HEK293 (cell line): ENCODE measurements around the gene CRABP2.
A peak's percentile ranks its signal among the peaks of the same experiment; 100 is the strongest.

ENCODE experiments used
- CTCF ChIA-PET: fragments of 350-600 bp; formaldehyde crosslinking; extraction: SDS; loops from one replicate; lab custom pipeline; 2021; ENCODE audit warnings: antibody characterized with exemption; lab: Yijun Ruan, JAX
- POLR2A ChIA-PET: fragments of 300-600 bp; formaldehyde crosslinking; extraction: SDS; loops from one replicate; lab custom pipeline; 2020; ENCODE audit warnings: antibody characterized with exemption, inconsistent platforms; lab: Yijun Ruan, JAX
- H3K27ac ChIP-seq: fragments of 200-500 bp; sonication (Bioruptor generic); 2 replicates; pipeline ENCODE4 v1.5.1; 2014; ENCODE audit warnings: low read depth, low read length, control low read depth, inconsistent platforms; ENCODE audit errors: extremely low read depth
- H3K36me3 ChIP-seq, 2 experiments: fragments of 200-500 bp in 1 of 2; sonication (Bioruptor generic) in 1 of 2; 1 replicate in 1 of 2; 2 replicates in 1 of 2; pipeline ENCODE4 v1.5.1; 2014 to 2017; ENCODE audit warnings: inconsistent platforms in 2 of 2, low read length in 2 of 2; ENCODE audit not compliant: control insufficient read depth in 2 of 2, insufficient read depth in 1 of 2
- H3K4me1 ChIP-seq: fragments of 200-500 bp; sonication (Bioruptor generic); 2 replicates; pipeline ENCODE4 v1.5.1; 2014; ENCODE audit warnings: mild to moderate bottlenecking, low read length, inconsistent platforms; ENCODE audit not compliant: control insufficient read depth, insufficient read depth
- H3K4me3 ChIP-seq: 2 replicates; pipeline ENCODE4 v1.5.1; 2011; ENCODE audit warnings: low read depth, mild to moderate bottlenecking, control low read depth, low read length, moderate library complexity
- H3K9me3 ChIP-seq: fragments of 200-500 bp; sonication (Bioruptor generic); 2 replicates; pipeline ENCODE4 v1.5.1; 2014; ENCODE audit warnings: low read depth, low read length, inconsistent platforms; ENCODE audit not compliant: control insufficient read depth, insufficient read depth
- GLIS2 ChIP-seq: fragments of 450-650 bp; formaldehyde crosslinking; IDR thresholded peaks from 2 replicates; pipeline ENCODE4 v1.5.1; 2016; ENCODE audit warnings: missing biosample characterization, missing genetic modification characterization
- PRDM1 ChIP-seq: fragments of 450-650 bp; formaldehyde crosslinking; IDR thresholded peaks from 2 replicates; pipeline ENCODE4; 2016; ENCODE audit warnings: missing biosample characterization, missing genetic modification characterization
- WT1 ChIP-seq: fragments of 450-650 bp; formaldehyde crosslinking; IDR thresholded peaks from 2 replicates; pipeline ENCODE4 v1.5.1; 2016; ENCODE audit warnings: missing biosample characterization, missing genetic modification characterization
- ZNF132 ChIP-seq: fragments of 450-650 bp; formaldehyde crosslinking; IDR thresholded peaks from 2 replicates; pipeline ENCODE4 v1.5.1; 2017; ENCODE audit warnings: missing biosample characterization, missing genetic modification characterization, borderline replicate concordance
- ZNF133 ChIP-seq: fragments of 450-650 bp; formaldehyde crosslinking; IDR thresholded peaks from 2 replicates; pipeline ENCODE4 v1.5.1; 2016; ENCODE audit warnings: missing biosample characterization, missing genetic modification characterization
- ZNF202 ChIP-seq: fragments of 450-650 bp; formaldehyde crosslinking; IDR thresholded peaks from 2 replicates; pipeline ENCODE4 v1.5.1; 2016; ENCODE audit warnings: missing biosample characterization, missing genetic modification characterization, borderline replicate concordance
- ZNF266 ChIP-seq: fragments of 450-650 bp; formaldehyde crosslinking; IDR thresholded peaks from 2 replicates; pipeline ENCODE4 v1.5.1; 2016; ENCODE audit warnings: missing biosample characterization, missing genetic modification characterization, low read depth
- ZNF324 ChIP-seq: fragments of 450-650 bp; formaldehyde crosslinking; IDR thresholded peaks from 2 replicates; pipeline ENCODE4 v1.5.1; 2016; ENCODE audit warnings: missing biosample characterization, missing genetic modification characterization
- ZNF423 ChIP-seq: fragments of 450-650 bp; formaldehyde crosslinking; IDR thresholded peaks from 2 replicates; pipeline ENCODE4 v1.5.1; 2016; ENCODE audit warnings: missing biosample characterization, missing genetic modification characterization
- ZNF433 ChIP-seq: fragments of 450-650 bp; formaldehyde crosslinking; IDR thresholded peaks from 2 replicates; pipeline ENCODE4 v1.5.1; 2016; ENCODE audit warnings: missing biosample characterization, missing genetic modification characterization, low read depth
- ZNF473 ChIP-seq: fragments of 450-650 bp; formaldehyde crosslinking; IDR thresholded peaks from 2 replicates; pipeline ENCODE4 v1.5.1; 2017; ENCODE audit warnings: missing biosample characterization, missing genetic modification characterization
- ZNF585B ChIP-seq: fragments of 450-650 bp; formaldehyde crosslinking; IDR thresholded peaks from 2 replicates; pipeline ENCODE4 v1.5.1; 2016; ENCODE audit warnings: missing biosample characterization, missing genetic modification characterization
- TF ChIP-seq, protein P1 (sequence below): sonication (generic); formaldehyde crosslinking; IDR thresholded peaks from 2 replicates; pipeline ENCODE4 v1.8.1; 2022; ENCODE audit warnings: mild to moderate bottlenecking, moderate library complexity, missing genetic modification reagents
- TF ChIP-seq, protein P2 (sequence below): fragments of 450-650 bp; formaldehyde crosslinking; IDR thresholded peaks from 2 replicates; pipeline ENCODE4 v1.5.1; 2016; ENCODE audit warnings: missing biosample characterization, missing genetic modification characterization
- TF ChIP-seq, protein P3 (sequence below): fragments of 450-650 bp; IDR thresholded peaks from 2 replicates; pipeline ENCODE4 v1.5.1; 2018; ENCODE audit warnings: missing biosample characterization, missing genetic modification characterization

Gene CRABP2

DNA sequence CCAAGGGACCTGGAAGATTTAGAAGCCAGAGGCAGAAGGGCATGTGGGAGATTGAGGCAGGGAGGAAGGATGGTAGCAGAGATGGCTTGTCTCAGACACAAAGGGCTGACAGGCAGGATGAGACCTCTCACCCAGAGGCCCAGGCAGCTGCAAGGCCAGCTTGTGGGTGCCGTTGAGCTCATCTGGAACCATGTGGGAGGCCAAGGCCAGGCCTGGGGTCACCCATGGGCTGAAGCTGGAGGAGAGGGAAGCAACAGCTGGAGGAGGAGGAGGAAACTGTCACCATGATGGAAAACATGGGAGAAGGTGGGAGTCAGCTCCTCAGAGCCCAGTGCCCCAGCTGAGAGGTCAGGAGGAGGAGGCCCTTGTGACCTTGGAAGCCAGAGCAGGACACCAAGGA is 6.4 kb downstream of the CRABP2 start (continued):
- TF ChIP-seq, protein P1, sequence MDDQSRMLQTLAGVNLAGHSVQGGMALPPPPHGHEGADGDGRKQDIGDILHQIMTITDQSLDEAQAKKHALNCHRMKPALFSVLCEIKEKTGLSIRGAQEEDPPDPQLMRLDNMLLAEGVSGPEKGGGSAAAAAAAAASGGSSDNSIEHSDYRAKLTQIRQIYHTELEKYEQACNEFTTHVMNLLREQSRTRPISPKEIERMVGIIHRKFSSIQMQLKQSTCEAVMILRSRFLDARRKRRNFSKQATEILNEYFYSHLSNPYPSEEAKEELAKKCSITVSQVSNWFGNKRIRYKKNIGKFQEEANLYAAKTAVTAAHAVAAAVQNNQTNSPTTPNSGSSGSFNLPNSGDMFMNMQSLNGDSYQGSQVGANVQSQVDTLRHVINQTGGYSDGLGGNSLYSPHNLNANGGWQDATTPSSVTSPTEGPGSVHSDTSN (CRISPR knock-in tag), result no peak
- TF ChIP-seq ZNF433 (tag by site-specific recombination) (no peak), ZNF133 (tag by site-specific recombination) (no peak)
- TF ChIP-seq, all 188 proteins: peak for 2

DNA sequence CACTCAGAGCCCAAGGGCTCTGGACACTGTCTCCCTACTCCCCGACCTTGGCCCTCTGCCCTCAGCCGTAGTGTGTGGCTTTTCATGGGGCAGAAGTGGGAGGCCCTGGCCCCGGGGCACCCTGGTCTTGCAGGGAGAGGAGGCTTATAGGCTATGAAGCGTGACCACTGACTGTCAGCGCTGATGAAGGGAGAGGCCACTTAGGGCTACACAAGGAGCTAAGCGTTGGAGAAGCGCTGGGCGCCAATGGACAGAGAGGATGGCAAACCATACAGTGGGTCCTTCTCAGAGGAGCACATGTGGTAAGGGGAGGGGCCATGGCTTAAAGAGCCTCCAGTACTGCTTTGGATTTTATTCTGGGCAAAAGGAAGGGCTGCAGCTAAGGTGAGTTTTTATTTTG is 7.9 kb downstream of the CRABP2 start:
- Histone ChIP-seq H3K36me3 (peaks cover 0 to 32% of the 10 kb centered on the region in 2 experiments; a peak in 1 of 3 replicates), H3K27ac (no peak overlapping the region), H3K9me3 (no peaks in the 10 kb centered on the region), H3K4me1 (peaks cover 12% of the 10 kb centered on the region), H3K4me3 (no peak overlapping the region)
- ChIA-PET CTCF (interaction anchor here (1.0 to 20.2 kb wide), 4 partner anchors 8 to 72 kb away, joined by 3 to 579 read pairs (median 4); partner anchors contain the start of gene CRABP2), POLR2A (interaction anchor here (0.6 kb wide), 1 partner anchor 23 kb away, joined by 4 read pairs; no protein-coding TSS in a partner anchor)
- TF ChIP-seq ZNF132 (tag by site-specific recombination) (no peak), WT1 (tag by site-specific recombination) (0 out of 2 replicates have a peak, but pooled peaks have one; percentile 14), GLIS2 (tag by site-specific recombination) (peak; percentile 53; the same call in 1 of the 2 replicates)
- TF ChIP-seq, protein P2, sequence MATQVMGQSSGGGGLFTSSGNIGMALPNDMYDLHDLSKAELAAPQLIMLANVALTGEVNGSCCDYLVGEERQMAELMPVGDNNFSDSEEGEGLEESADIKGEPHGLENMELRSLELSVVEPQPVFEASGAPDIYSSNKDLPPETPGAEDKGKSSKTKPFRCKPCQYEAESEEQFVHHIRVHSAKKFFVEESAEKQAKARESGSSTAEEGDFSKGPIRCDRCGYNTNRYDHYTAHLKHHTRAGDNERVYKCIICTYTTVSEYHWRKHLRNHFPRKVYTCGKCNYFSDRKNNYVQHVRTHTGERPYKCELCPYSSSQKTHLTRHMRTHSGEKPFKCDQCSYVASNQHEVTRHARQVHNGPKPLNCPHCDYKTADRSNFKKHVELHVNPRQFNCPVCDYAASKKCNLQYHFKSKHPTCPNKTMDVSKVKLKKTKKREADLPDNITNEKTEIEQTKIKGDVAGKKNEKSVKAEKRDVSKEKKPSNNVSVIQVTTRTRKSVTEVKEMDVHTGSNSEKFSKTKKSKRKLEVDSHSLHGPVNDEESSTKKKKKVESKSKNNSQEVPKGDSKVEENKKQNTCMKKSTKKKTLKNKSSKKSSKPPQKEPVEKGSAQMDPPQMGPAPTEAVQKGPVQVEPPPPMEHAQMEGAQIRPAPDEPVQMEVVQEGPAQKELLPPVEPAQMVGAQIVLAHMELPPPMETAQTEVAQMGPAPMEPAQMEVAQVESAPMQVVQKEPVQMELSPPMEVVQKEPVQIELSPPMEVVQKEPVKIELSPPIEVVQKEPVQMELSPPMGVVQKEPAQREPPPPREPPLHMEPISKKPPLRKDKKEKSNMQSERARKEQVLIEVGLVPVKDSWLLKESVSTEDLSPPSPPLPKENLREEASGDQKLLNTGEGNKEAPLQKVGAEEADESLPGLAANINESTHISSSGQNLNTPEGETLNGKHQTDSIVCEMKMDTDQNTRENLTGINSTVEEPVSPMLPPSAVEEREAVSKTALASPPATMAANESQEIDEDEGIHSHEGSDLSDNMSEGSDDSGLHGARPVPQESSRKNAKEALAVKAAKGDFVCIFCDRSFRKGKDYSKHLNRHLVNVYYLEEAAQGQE, result no peak

DNA sequence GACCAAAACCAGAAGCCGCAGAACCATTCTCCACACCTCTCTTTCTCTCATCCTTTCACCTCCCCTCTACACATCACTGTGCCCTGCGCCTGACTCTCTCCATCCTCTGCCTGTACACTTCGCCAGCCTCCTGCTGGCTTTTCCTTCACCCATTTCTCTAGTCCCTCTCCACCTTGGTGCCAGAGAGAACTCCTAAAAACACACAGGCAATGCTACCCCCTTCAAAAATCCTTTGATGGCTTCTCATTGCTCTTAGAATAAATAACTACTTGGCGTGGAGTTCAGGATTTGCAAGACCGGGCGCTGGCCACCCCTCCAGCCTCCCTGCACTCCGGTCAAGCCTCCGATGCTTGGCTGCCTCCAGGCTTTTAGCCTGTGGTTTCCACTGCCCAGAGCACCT is 8.6 kb downstream of the CRABP2 start:
- TF ChIP-seq, protein P3, sequence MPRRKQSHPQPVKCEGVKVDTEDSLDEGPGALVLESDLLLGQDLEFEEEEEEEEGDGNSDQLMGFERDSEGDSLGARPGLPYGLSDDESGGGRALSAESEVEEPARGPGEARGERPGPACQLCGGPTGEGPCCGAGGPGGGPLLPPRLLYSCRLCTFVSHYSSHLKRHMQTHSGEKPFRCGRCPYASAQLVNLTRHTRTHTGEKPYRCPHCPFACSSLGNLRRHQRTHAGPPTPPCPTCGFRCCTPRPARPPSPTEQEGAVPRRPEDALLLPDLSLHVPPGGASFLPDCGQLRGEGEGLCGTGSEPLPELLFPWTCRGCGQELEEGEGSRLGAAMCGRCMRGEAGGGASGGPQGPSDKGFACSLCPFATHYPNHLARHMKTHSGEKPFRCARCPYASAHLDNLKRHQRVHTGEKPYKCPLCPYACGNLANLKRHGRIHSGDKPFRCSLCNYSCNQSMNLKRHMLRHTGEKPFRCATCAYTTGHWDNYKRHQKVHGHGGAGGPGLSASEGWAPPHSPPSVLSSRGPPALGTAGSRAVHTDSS, result no peak
- TF ChIP-seq ZNF202 (tag by site-specific recombination), result no peak
- no peak for TF ChIP-seq ZNF266 (tag by site-specific recombination)
- TF ChIP-seq ZNF324, result no peak
- TF ChIP-seq ZNF423 (tag by site-specific recombination), result no peak
- no peak for TF ChIP-seq ZNF585B (tag by site-specific recombination)
- no peak for TF ChIP-seq ZNF473
- peak; percentile 57; the same call in 1 of the 2 replicates for TF ChIP-seq PRDM1 (tag by site-specific recombination)
- no peak overlapping the region for H3K27ac ChIP-seq
- H3K9me3 ChIP-seq, result no peaks in the 10 kb centered on the region
- CTCF ChIA-PET, result interaction anchor here (1.0 to 20.2 kb wide), 4 partner anchors 8 to 71 kb away, joined by 3 to 579 read pairs (median 4); partner anchors contain the start of gene CRABP2
- no peak overlapping the region for H3K4me3 ChIP-seq
- H3K36me3 ChIP-seq, result peaks cover 0 to 32% of the 10 kb centered on the region in 2 experiments; a peak in 1 of 3 replicates
- POLR2A ChIA-PET, result no interaction called here
- H3K4me1 ChIP-seq, result peaks cover 12% of the 10 kb centered on the region
